ENCODE measurements around the gene TMEM132D. TPM values are rescaled to one million over a fixed set of nuclear protein-coding genes. Genes with fewer than 3 reads are reported as not detected.

Gene TMEM132D
- total and polyA plus RNA-seq, 2 donors (not counting 3 experiments of a cell fraction or from before 2014, with no cell fraction given): not detected

- no peaks in the 10 kb centered on the region for H3K4me1 ChIP-seq (ENCODE audit: control insufficient read depth, extremely low read depth, insufficient read depth, low read length)
- intact Hi-C loops (cut with micrococcal nuclease): no loop called here
- CTCF ChIA-PET: no interaction called here
These were observed 126.7 kb downstream of the TMEM132D start for GRCh38 chr12:129776977-129777667.

More at GRCh38 chr12:129776977-129777667, 126.7 kb downstream of the TMEM132D start:
- Histone ChIP-seq H3K4me3 (replicated peaks in 1 of 3; ENCODE audit: insufficient read depth in 1 of 3, low read depth in 1 of 3, low read length in 3 of 3) (no peak overlapping the region), H3K36me3 (ENCODE audit: control insufficient read depth in 2 of 2, extremely low read depth in 1 of 2, insufficient read depth in 2 of 2, low read length in 2 of 2) (no peaks in the 10 kb centered on the region), H3K9ac (replicated peaks; ENCODE audit: extremely low read depth, insufficient read depth, low read length) (no peak overlapping the region), H4K20me1 (replicated peaks; ENCODE audit: control insufficient read depth, extremely low read depth, insufficient read depth, low read length) (no peaks in the 10 kb centered on the region), H3K9me1 (replicated peaks; ENCODE audit: control insufficient read depth, extremely low read depth, insufficient read depth, low read length) (no peaks in the 10 kb centered on the region), H3K27me3 (ENCODE audit: control insufficient read depth in 2 of 2, insufficient read depth in 2 of 2, low read length in 2 of 2) (no peaks in the 10 kb centered on the region), H3K4me2 (ENCODE audit: insufficient read depth, low read length) (no peak overlapping the region), H3K79me2 (ENCODE audit: control insufficient read depth, insufficient read depth, low read length) (no peaks in the 10 kb centered on the region), H2AFZ (ENCODE audit: low read depth, low read length) (no peak overlapping the region), H3K9me3 (replicated peaks; ENCODE audit: control insufficient read depth, insufficient read depth, low read length) (peaks cover 10% of the 10 kb centered on the region), H3K27ac (ENCODE audit: insufficient read depth, low read depth, low read length) (no peak overlapping the region)
- FAIRE-seq (no peak), DNase-seq (ENCODE audit: low read depth, low spot score) (no peak)
- TF ChIP-seq CTCF (IDR thresholded peaks at IDR 0.05; ENCODE audit: extremely low read depth in 1 of 2, insufficient read depth in 1 of 2, low read depth in 1 of 2, low read length in 2 of 2): no peak
- TF ChIP-seq JUN (IDR thresholded peaks at IDR 0.05; ENCODE audit: borderline replicate concordance, insufficient read depth, insufficient read length, low read depth): no peak
- TF ChIP-seq MAX (IDR thresholded peaks at IDR 0.05; ENCODE audit: insufficient read depth, insufficient read length): no peak
- no peak for TF ChIP-seq MYC (IDR thresholded peaks at IDR 0.05; ENCODE audit: low read depth, low read length)
- TF ChIP-seq EZH2 (IDR thresholded peaks at IDR 0.05; ENCODE audit: borderline replicate concordance, low read depth, low read length, severe bottlenecking): no peak
- TF ChIP-seq FOS (IDR thresholded peaks at IDR 0.05; ENCODE audit: borderline replicate concordance, insufficient read depth, low read length): no peak
- no peak for TF ChIP-seq POLR2AphosphoS5 (IDR thresholded peaks at IDR 0.05; ENCODE audit: insufficient read depth, low read depth, low read length)
- TF ChIP-seq GATA2 (IDR thresholded peaks at IDR 0.05; ENCODE audit: insufficient read depth, insufficient read length, low read depth, low read length): no peak
- no peak for TF ChIP-seq POLR2A (IDR thresholded peaks at IDR 0.05; ENCODE audit: low read depth, low read length)
- POLR2A ChIA-PET: no interaction called here
- BruUV-seq (replicated peaks): no TSS peak
- dilution Hi-C loops (cut with MboI; ENCODE audit: extremely low pct_ligation_motif_present, low sequenced_read_pairs): no loop called here
